Thoracic aorta (tissue), 2 donors: ENCODE results near the gene PLK1. TPM values are rescaled to one million over a fixed set of nuclear protein-coding genes. Genes with fewer than 3 reads are reported as not detected.
"Not testable (repeated sequence)": the region's sequence is repeated elsewhere in the genome, so short reads cannot be mapped to it uniquely, and the experiment has no call there.

Experiments used
- ATAC-seq: fragments of 150-250 bp; one replicate; pipeline ENCODE4 v1.8.0; 2017; ENCODE audit warnings: low read depth; ENCODE audit not compliant: insufficient number of reproducible peaks, low FRiP score
- DNase-seq: peaks from one replicate; pipeline ENCODE4 v3.0.0-alpha.2; 2020; ENCODE audit warnings: low spot score
- H3K27ac ChIP-seq, 2 donors: fragments of 200-600 bp; sonication (generic); 1 replicate in 1 of 2; 2 replicates in 1 of 2; pipeline ENCODE4 v1.5.1; 2016; ENCODE audit warnings: mild to moderate bottlenecking in 2 of 2, moderate library complexity in 2 of 2
- H3K27me3 ChIP-seq: fragments of 200-600 bp; sonication (generic); replicated peaks from 2 replicates; pipeline ENCODE4 v1.6.0; 2016; ENCODE audit warnings: mild to moderate bottlenecking; ENCODE audit not compliant: insufficient read depth
- H3K36me3 ChIP-seq: fragments of 200-600 bp; sonication (generic); one replicate; pipeline ENCODE4 v1.5.1; 2016
- H3K4me1 ChIP-seq, 2 donors: fragments of 200-600 bp; sonication (generic); 1 replicate in 1 of 2; 2 replicates in 1 of 2; pipeline versions ENCODE4 v1.5.1 to v1.6.0; 2016; ENCODE audit warnings: low read depth in 2 of 2, mild to moderate bottlenecking in 1 of 2; ENCODE audit not compliant: control insufficient read depth in 1 of 2
- H3K4me3 ChIP-seq: fragments of 200-600 bp; sonication (generic); 2 replicates; pipeline ENCODE4 v1.5.1; 2016; ENCODE audit warnings: mild to moderate bottlenecking
- H3K9me3 ChIP-seq: fragments of 200-600 bp; sonication (generic); 2 replicates; pipeline ENCODE4 v1.5.1; 2016
- total RNA-seq, 2 donors: library from RNA; depleted of rRNA; stranded (reverse); fragments of >200 nt; gene quantifications; one replicate each; pipeline versions ENCODE4 v1.1.0 to v1.2.3, GENCODE V29; 2016
- TF ChIP-seq, protein P1 (sequence below): fragments of 200-600 bp; sonication (generic); IDR thresholded peaks from one replicate; pipeline ENCODE4 v1.5.1; 2019; ENCODE audit warnings: antibody characterized with exemption

Gene PLK1
- total RNA-seq, 2 donors from 2014 or later, result 1.2 to 7.2 TPM

- no peak for ATAC-seq
- TF ChIP-seq, protein P1, sequence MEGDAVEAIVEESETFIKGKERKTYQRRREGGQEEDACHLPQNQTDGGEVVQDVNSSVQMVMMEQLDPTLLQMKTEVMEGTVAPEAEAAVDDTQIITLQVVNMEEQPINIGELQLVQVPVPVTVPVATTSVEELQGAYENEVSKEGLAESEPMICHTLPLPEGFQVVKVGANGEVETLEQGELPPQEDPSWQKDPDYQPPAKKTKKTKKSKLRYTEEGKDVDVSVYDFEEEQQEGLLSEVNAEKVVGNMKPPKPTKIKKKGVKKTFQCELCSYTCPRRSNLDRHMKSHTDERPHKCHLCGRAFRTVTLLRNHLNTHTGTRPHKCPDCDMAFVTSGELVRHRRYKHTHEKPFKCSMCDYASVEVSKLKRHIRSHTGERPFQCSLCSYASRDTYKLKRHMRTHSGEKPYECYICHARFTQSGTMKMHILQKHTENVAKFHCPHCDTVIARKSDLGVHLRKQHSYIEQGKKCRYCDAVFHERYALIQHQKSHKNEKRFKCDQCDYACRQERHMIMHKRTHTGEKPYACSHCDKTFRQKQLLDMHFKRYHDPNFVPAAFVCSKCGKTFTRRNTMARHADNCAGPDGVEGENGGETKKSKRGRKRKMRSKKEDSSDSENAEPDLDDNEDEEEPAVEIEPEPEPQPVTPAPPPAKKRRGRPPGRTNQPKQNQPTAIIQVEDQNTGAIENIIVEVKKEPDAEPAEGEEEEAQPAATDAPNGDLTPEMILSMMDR, result no peak
- DNase-seq, result no peak
Measured at GRCh38 chr16:23729503-23730424, 51.1 kb downstream of the PLK1 start.

DNA sequence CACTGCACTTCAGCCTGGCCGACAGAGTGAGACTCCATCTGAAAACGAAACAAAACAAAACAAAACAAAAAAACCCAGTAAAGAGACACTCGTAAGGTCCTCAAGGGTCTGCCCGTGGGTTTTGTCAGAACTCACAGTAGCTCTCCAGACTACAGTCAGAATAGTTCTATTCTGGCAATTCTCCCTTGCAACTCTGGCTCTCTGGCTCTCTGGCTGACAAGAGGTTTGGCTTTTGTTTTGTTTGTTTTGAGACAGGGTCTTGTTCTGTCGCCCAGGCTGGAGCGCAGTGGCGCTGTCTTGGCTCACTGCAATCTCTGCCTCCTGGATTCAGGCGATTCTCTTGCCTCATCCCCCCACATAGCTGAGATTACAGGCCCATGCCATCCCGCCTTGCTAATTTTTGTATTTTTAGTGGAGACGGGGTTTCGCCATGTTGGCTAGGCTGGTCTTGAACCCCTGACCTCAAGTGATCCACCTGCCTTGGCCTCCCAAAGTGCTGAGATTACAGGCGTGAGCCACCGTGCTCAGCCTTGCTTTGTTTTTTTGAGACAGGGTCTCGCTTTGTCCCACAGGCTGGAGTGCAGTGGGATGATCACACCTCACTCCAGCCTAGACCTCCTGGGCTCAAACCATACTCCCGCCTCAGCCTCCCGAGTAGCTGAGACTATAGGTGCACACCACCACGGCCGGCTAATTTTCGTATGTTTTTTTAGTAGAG, 55.6 kb downstream of the PLK1 start:
- H3K36me3 ChIP-seq, result no peaks in the 10 kb centered on the region
- no peaks in the 10 kb centered on the region for H3K9me3 ChIP-seq
- H3K27ac ChIP-seq, result no peak overlapping the region
- H3K4me1 ChIP-seq, result no peaks in the 10 kb centered on the region
- DNase-seq, result no peak
- TF ChIP-seq, protein P1, result no peak
- H3K4me3 ChIP-seq, result no peak overlapping the region
- no peaks in the 10 kb centered on the region for H3K27me3 ChIP-seq
- no peak for ATAC-seq

More at GRCh38 chr16:23729503-23730424, 51.1 kb downstream of the PLK1 start:
- Histone ChIP-seq H3K27ac (no peak overlapping the region), H3K27me3 (no peaks in the 10 kb centered on the region), H3K4me3 (no peak overlapping the region), H3K4me1 (no peaks in the 10 kb centered on the region), H3K9me3 (no peaks in the 10 kb centered on the region), H3K36me3 (no peaks in the 10 kb centered on the region)

- DNase-seq, H3K36me3 ChIP-seq, H3K4me3 ChIP-seq, H3K27ac ChIP-seq, H3K4me1 ChIP-seq, H3K9me3 ChIP-seq, ATAC-seq, H3K27me3 ChIP-seq: not testable (repeated sequence)
Measured at GRCh38 chr16:23737423-23738028, 58.8 kb downstream of the PLK1 start.

DNA sequence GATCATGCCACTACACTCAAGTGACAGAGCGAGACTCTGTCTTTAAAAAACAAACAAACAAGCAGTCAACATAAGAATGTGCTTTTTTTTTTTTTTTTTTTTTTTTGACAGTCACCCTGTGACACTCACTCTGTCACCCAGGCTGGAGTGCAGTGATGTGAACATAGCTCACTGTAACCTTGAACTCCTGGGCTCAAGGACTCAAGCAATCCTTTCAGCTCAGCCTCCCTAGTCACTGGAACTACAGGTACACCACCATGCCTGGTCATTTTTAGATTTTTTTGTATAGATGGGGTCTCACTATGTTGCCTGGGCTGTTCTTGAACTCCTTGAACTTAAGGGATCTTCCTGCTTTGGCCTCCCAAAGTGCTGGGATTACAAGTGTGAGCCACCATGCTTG, 60.8 kb downstream of the PLK1 start:
- ATAC-seq (no peak), DNase-seq (no peak)
- Histone ChIP-seq H3K9me3 (no peaks in the 10 kb centered on the region), H3K27me3 (no peaks in the 10 kb centered on the region), H3K27ac (no peak overlapping the region), H3K4me1 (no peaks in the 10 kb centered on the region), H3K36me3 (no peaks in the 10 kb centered on the region), H3K4me3 (no peak overlapping the region)
- TF ChIP-seq, protein P1, result no peak

Other genes with a start within 250 kb of the PLK1 start
- 10 to 100 TPM; 27.8 to 37.6 TPM for gene COG7, start 225.7 kb upstream of the PLK1 start, total RNA-seq
- gene GGA2, start 168.4 kb upstream of the PLK1 start, total RNA-seq, result 10 to 100 TPM; 61.7 to 61.9 TPM
- 10 to 100 TPM; 26.3 to 29.8 TPM for gene EARS2, start 121.5 kb upstream of the PLK1 start, total RNA-seq
- gene UBFD1, start 121.2 kb upstream of the PLK1 start, total RNA-seq, result 10 to 100 TPM; 56.0 to 84.9 TPM
- gene NDUFAB1, start 82.6 kb upstream of the PLK1 start, total RNA-seq, result 10 to 100 TPM; 48.7 to 63.1 TPM
- 10 to 100 TPM in 1 of 2 donors, 1 to 10 TPM in 1; 5.1 to 14.2 TPM for gene PALB2, start 37.6 kb upstream of the PLK1 start, total RNA-seq
- gene DCTN5, start 37.4 kb upstream of the PLK1 start, total RNA-seq, result 10 to 100 TPM; 23.5 to 38.3 TPM
- 1 to 10 TPM in 1 of 2 donors, not detected in 1; 3.2 TPM for gene ERN2, start 34.3 kb downstream of the PLK1 start, total RNA-seq
- not detected for gene CHP2, start 76.1 kb downstream of the PLK1 start, total RNA-seq
- 1 to 10 TPM; 3.4 to 7.5 TPM for gene PRKCB, start 157.1 kb downstream of the PLK1 start, total RNA-seq